CD14-positive monocyte (primary cell): ENCODE data around the gene THAP7. TPM values are rescaled to one million over a fixed set of nuclear protein-coding genes. Genes with fewer than 3 reads are reported as not detected.

ENCODE experiments used
- DNase-seq, 3 donors: peaks; one replicate each; pipeline ENCODE4 v3.0.0-alpha.2; 2011 to 2022
- H2AFZ ChIP-seq: 2 replicates; pipeline ENCODE4 v1.6.0; 2012; ENCODE audit warnings: mild to moderate bottlenecking, low read depth, low read length, inconsistent platforms; ENCODE audit not compliant: insufficient read depth, poor library complexity, severe bottlenecking
- H3K27ac ChIP-seq, 2 donors: 1 replicate in 1 of 2; 2 replicates in 1 of 2; pipeline ENCODE4 v1.5.1; 2012 to 2013; ENCODE audit warnings: low read length in 2 of 2, control low read depth in 1 of 2, inconsistent platforms in 1 of 2, low read depth in 1 of 2, mild to moderate bottlenecking in 1 of 2
- H3K27me3 ChIP-seq, 2 donors: one replicate each; pipeline versions ENCODE4 v1.6.0 to v1.6.1; 2011 to 2013; ENCODE audit warnings: low read length in 2 of 2; ENCODE audit not compliant: control insufficient read depth in 2 of 2, insufficient read depth in 2 of 2
- H3K36me3 ChIP-seq, 2 donors: replicated peaks in 1 of 2; 1 replicate in 1 of 2; 2 replicates in 1 of 2; pipeline versions ENCODE4 v1.5.1 to v1.6.1; 2012 to 2013; ENCODE audit warnings: low read length in 2 of 2, control low read depth in 1 of 2, inconsistent platforms in 1 of 2, mild to moderate bottlenecking in 1 of 2; ENCODE audit not compliant: insufficient read depth in 2 of 2, control insufficient read depth in 1 of 2
- H3K4me1 ChIP-seq, 2 donors: 1 replicate in 1 of 2; 2 replicates in 1 of 2; pipeline versions ENCODE4 v1.5.1 to v1.6.1; 2012 to 2013; ENCODE audit warnings: low read length in 2 of 2, control low read depth in 1 of 2, inconsistent platforms in 1 of 2, mild to moderate bottlenecking in 1 of 2, moderate library complexity in 1 of 2; ENCODE audit not compliant: insufficient read depth in 2 of 2, control insufficient read depth in 1 of 2
- H3K4me2 ChIP-seq: replicated peaks from 2 replicates; pipeline ENCODE3; 2012; ENCODE audit warnings: low read length, moderate library complexity, mild to moderate bottlenecking; ENCODE audit not compliant: poor library complexity, severe bottlenecking; ENCODE audit errors: extremely low read depth
- H3K4me3 ChIP-seq, 3 experiments: fragments of 200-600 bp in 1 of 3; sonication (generic) in 1 of 3; replicated peaks in 1 of 3; 1 replicate in 2 of 3; 2 replicates in 1 of 3; pipeline ENCODE4 v1.5.1; 2011 to 2013; ENCODE audit warnings: low read length in 3 of 3, mild to moderate bottlenecking in 3 of 3, control low read depth in 2 of 3, low read depth in 2 of 3, inconsistent platforms in 1 of 3, moderate library complexity in 1 of 3
- H3K79me2 ChIP-seq: 2 replicates; pipeline ENCODE4 v1.6.0; 2012; ENCODE audit warnings: mild to moderate bottlenecking, control low read depth, inconsistent platforms, low read length, moderate library complexity; ENCODE audit not compliant: insufficient read depth
- H3K9ac ChIP-seq: 2 replicates; pipeline ENCODE4 v1.6.0; 2017; ENCODE audit warnings: low read length, mild to moderate bottlenecking; ENCODE audit not compliant: insufficient read depth, poor library complexity, severe bottlenecking
- H3K9me3 ChIP-seq, 2 donors: replicated peaks in 1 of 2; 1 replicate in 1 of 2; 2 replicates in 1 of 2; pipeline versions ENCODE4 v1.5.1 to v1.6.1; 2012 to 2013; ENCODE audit warnings: low read length in 2 of 2, control low read depth in 1 of 2; ENCODE audit not compliant: control insufficient read depth in 1 of 2, insufficient read depth in 1 of 2
- H4K20me1 ChIP-seq: 2 replicates; pipeline ENCODE4 v1.6.0; 2012; ENCODE audit warnings: mild to moderate bottlenecking, low read length, control low read depth, moderate library complexity; ENCODE audit not compliant: insufficient read depth
- H3K27ac Mint-ChIP-seq, 7 donors: one replicate each; pipeline ENCODE4 v1.8.0; 2020; ENCODE audit warnings: mild to moderate bottlenecking in 7 of 7, mixed read lengths in 7 of 7, moderate library complexity in 6 of 7, inconsistent platforms in 2 of 7
- H3K27me3 Mint-ChIP-seq, 3 donors: one replicate each; pipeline ENCODE4 v1.8.0; 2021 to 2022; ENCODE audit warnings: low read depth in 3 of 3, mild to moderate bottlenecking in 3 of 3, mixed read lengths in 3 of 3, moderate library complexity in 3 of 3, inconsistent platforms in 1 of 3
- H3K36me3 Mint-ChIP-seq, 2 donors: one replicate each; pipeline ENCODE4 v1.8.0; 2020; ENCODE audit warnings: mixed read lengths in 2 of 2, inconsistent platforms in 1 of 2, mild to moderate bottlenecking in 1 of 2
- H3K4me1 Mint-ChIP-seq: one replicate; pipeline ENCODE4 v1.8.0; 2020; ENCODE audit warnings: mild to moderate bottlenecking, mixed read lengths
- H3K4me3 Mint-ChIP-seq, 2 donors: one replicate each; pipeline ENCODE4 v1.8.0; 2020; ENCODE audit warnings: mild to moderate bottlenecking in 2 of 2, mixed read lengths in 2 of 2, moderate library complexity in 1 of 2
- H3K9me3 Mint-ChIP-seq, 7 donors: one replicate each; pipeline ENCODE4 v1.8.0; 2020 to 2022; ENCODE audit warnings: mixed read lengths in 7 of 7, mild to moderate bottlenecking in 6 of 7, moderate library complexity in 6 of 7, inconsistent platforms in 2 of 7
- WGBS: methylation state at CpG from one replicate; pipeline ENCODE4 v1.1.5; 2013; ENCODE audit warnings: missing lambda C conversion rate; ENCODE audit not compliant: insufficient coverage; 5-methylcytosine and 5-hydroxymethylcytosine counted together
- intact Hi-C, 2 donors: fragments of 100-400 bp; cut with micrococcal nuclease; formaldehyde crosslinking; loops; one replicate each; pipeline versions ENCODE4 v1.15.0 to v1.15.1; 2023
- polyA plus RNA-seq, 3 donors: library from polyadenylated mRNA; depleted of rRNA in 1 of 3; unstranded in 2 of 3; stranded (reverse) in 1 of 3; fragments of 300-500 nt in 2 of 3; fragments of >200 nt in 1 of 3; fragmentation: Illumina TruSeq in 2 of 3; gene quantifications; 1 replicate in 2 of 3; 2 replicates in 1 of 3; pipeline ENCODE4 v1.2.3, GENCODE V29; 2012 to 2021
- TF ChIP-seq, protein P1 (sequence below): fragments of 200-600 bp; IDR thresholded peaks from one replicate; pipeline ENCODE4 v1.8.0; 2022; ENCODE audit warnings: antibody characterized with exemption, mild to moderate bottlenecking

Gene THAP7
- polyA plus RNA-seq, 3 donors = 18.4 to 22.9 (median 19.8) TPM

GRCh38 chr22:20960609-20961008 is 41.3 kb downstream of the THAP7 start:
- peaks cover 42% of the 10 kb centered on the region for H3K79me2 ChIP-seq
- peak overlapping the region in 3 of 7 donors; percentile 23 to 76 (median 43) for H3K27ac Mint-ChIP-seq
- H3K4me2 ChIP-seq = no peak overlapping the region

GRCh38 chr22:20959578-20960461 is 42.1 kb downstream of the THAP7 start:
- Histone ChIP-seq H3K36me3 (peaks cover 0 to 7% of the 10 kb centered on the region in 2 donors), H3K4me2 (no peak overlapping the region), H3K4me3 (no peak overlapping the region), H3K27me3 (peaks cover 3 to 12% of the 10 kb centered on the region in 2 donors), H3K27ac (peak overlapping the region in 1 of 2 donors; percentile 36), H3K4me1 (peaks cover 33 to 50% of the 10 kb centered on the region in 2 donors), H2AFZ (no peak overlapping the region), H3K79me2 (peaks cover 44% of the 10 kb centered on the region), H3K9ac (no peak overlapping the region), H4K20me1 (peaks cover 3% of the 10 kb centered on the region), H3K9me3 (no peaks in the 10 kb centered on the region)
- Mint-ChIP-seq H3K9me3 (peaks cover 0 to 9% (median 0%) of the 10 kb centered on the region in 7 donors), H3K27me3 (peaks cover 11 to 18% (median 15%) of the 10 kb centered on the region in 3 donors), H3K27ac (peak overlapping the region in 2 of 7 donors; percentile 43 to 66), H3K36me3 (peaks cover 19 to 23% of the 10 kb centered on the region in 2 donors), H3K4me3 (peak overlapping the region in 1 of 2 donors; percentile 37), H3K4me1 (peaks cover 43% of the 10 kb centered on the region)
- TF ChIP-seq, protein P1, sequence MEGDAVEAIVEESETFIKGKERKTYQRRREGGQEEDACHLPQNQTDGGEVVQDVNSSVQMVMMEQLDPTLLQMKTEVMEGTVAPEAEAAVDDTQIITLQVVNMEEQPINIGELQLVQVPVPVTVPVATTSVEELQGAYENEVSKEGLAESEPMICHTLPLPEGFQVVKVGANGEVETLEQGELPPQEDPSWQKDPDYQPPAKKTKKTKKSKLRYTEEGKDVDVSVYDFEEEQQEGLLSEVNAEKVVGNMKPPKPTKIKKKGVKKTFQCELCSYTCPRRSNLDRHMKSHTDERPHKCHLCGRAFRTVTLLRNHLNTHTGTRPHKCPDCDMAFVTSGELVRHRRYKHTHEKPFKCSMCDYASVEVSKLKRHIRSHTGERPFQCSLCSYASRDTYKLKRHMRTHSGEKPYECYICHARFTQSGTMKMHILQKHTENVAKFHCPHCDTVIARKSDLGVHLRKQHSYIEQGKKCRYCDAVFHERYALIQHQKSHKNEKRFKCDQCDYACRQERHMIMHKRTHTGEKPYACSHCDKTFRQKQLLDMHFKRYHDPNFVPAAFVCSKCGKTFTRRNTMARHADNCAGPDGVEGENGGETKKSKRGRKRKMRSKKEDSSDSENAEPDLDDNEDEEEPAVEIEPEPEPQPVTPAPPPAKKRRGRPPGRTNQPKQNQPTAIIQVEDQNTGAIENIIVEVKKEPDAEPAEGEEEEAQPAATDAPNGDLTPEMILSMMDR = no peak
- no peak for DNase-seq
- 90% methylated on average over 2 of the region's 20 CpGs for WGBS
- intact Hi-C loops = loop anchor here (5.0 to 10.0 kb wide), 4 partner anchors 38 to 75 kb away; no protein-coding TSS in a partner anchor

More at GRCh38 chr22:20960609-20961008, 41.3 kb downstream of the THAP7 start:
- 89% methylated on average over 1 of the region's 4 CpGs for WGBS
- Histone ChIP-seq H3K4me1 (peaks cover 38 to 55% of the 10 kb centered on the region in 2 donors), H3K27me3 (peaks cover 3 to 16% of the 10 kb centered on the region in 2 donors), H3K27ac (peak overlapping the region in 1 of 2 donors; percentile 36), H3K36me3 (peaks cover 0 to 7% of the 10 kb centered on the region in 2 donors), H2AFZ (no peak overlapping the region), H3K9ac (no peak overlapping the region), H4K20me1 (no peaks in the 10 kb centered on the region), H3K4me3 (no peak overlapping the region), H3K9me3 (no peaks in the 10 kb centered on the region)
- H3K9me3 Mint-ChIP-seq = peaks cover 0 to 9% (median 0%) of the 10 kb centered on the region in 7 donors
- peaks cover 45% of the 10 kb centered on the region for H3K4me1 Mint-ChIP-seq
- peaks cover 15 to 23% (median 18%) of the 10 kb centered on the region in 3 donors for H3K27me3 Mint-ChIP-seq
- no peak overlapping the region for H3K4me3 Mint-ChIP-seq
- no peak for DNase-seq
- TF ChIP-seq, protein P1 = no peak
- peaks cover 19 to 23% of the 10 kb centered on the region in 2 donors for H3K36me3 Mint-ChIP-seq
- intact Hi-C loops = loop anchor here (5.0 to 10.0 kb wide), 2 partner anchors 52 to 64 kb away; no protein-coding TSS in a partner anchor
